Endothelial cell of umbilical vein (primary cell): ENCODE measurements around the gene MAPK8IP3. TPM values are rescaled to one million over a fixed set of nuclear protein-coding genes. Genes with fewer than 3 reads are reported as not detected.

Experiments used
- BruUV-seq: library from RNA; stranded (reverse); fragments of 400-500 nt; replicated peaks from 2 replicates; lab custom pipeline; 2021; lab: Mats Ljungman, UMichigan
- CTCF ChIA-PET: fragments of 300-600, 350-600 bp; sonication (Branson Sonifier 250); formaldehyde crosslinking; loops from one replicate; lab custom pipeline; 2021; ENCODE audit warnings: antibody characterized with exemption, inconsistent platforms; lab: Charles Lee
- POLR2A ChIA-PET: fragments of 300-600, 350-600 bp; sonication (Branson Sonifier 250); formaldehyde crosslinking; loops from one replicate; lab custom pipeline; 2021; ENCODE audit warnings: antibody characterized with exemption, inconsistent platforms; lab: Charles Lee
- DNase-seq: peaks from one replicate; pipeline ENCODE4 v3.0.0-alpha.2; 2011; ENCODE audit warnings: low read depth, low spot score
- FAIRE-seq: peaks from 2 replicates; lab custom pipeline; 2011; peaks lifted over from hg19 to GRCh38; lab: Jason Lieb, UNC
- H2AFZ ChIP-seq: 2 replicates; pipeline ENCODE4 v1.6.0; 2012; ENCODE audit warnings: low read depth, low read length, control low read depth, inconsistent platforms
- H3K27ac ChIP-seq: 2 replicates; pipeline ENCODE4 v1.5.1; 2011; ENCODE audit warnings: low read depth, mild to moderate bottlenecking, control low read depth, low read length, moderate library complexity; ENCODE audit not compliant: insufficient read depth
- H3K27me3 ChIP-seq, 2 experiments: 2 replicates each; pipeline versions ENCODE4 v1.6.0 to v1.6.1; 2011; ENCODE audit warnings: low read length in 2 of 2, mixed read lengths in 1 of 2; ENCODE audit not compliant: control insufficient read depth in 2 of 2, insufficient read depth in 2 of 2
- H3K36me3 ChIP-seq, 2 experiments: 2 replicates in 1 of 2; 3 replicates in 1 of 2; pipeline ENCODE4 v1.5.1; 2011; ENCODE audit warnings: low read length in 2 of 2, mild to moderate bottlenecking in 1 of 2, moderate library complexity in 1 of 2; ENCODE audit not compliant: control insufficient read depth in 2 of 2, insufficient read depth in 2 of 2; ENCODE audit errors: extremely low read depth in 1 of 2
- H3K4me1 ChIP-seq: 3 replicates; pipeline ENCODE4 v1.5.1; 2011; ENCODE audit warnings: mild to moderate bottlenecking, low read length; ENCODE audit not compliant: control insufficient read depth, insufficient read depth; ENCODE audit errors: extremely low read depth
- H3K4me2 ChIP-seq: 2 replicates; pipeline ENCODE4 v1.6.1; 2011; ENCODE audit warnings: low read length, control low read depth, mixed read lengths; ENCODE audit not compliant: insufficient read depth
- H3K4me3 ChIP-seq, 3 experiments: fragments of 200-600 bp in 1 of 3; sonication (generic), shearing (Covaris generic) in 1 of 3; replicated peaks in 1 of 3; 2 replicates each; pipeline ENCODE4 v1.5.1; 2011 to 2016; ENCODE audit warnings: control low read depth in 3 of 3, low read length in 3 of 3, mild to moderate bottlenecking in 2 of 3, inconsistent platforms in 1 of 3, low read depth in 1 of 3, moderate library complexity in 1 of 3; ENCODE audit not compliant: insufficient read depth in 1 of 3
- H3K79me2 ChIP-seq: 2 replicates; pipeline ENCODE4 v1.6.0; 2012; ENCODE audit warnings: low read length, inconsistent platforms; ENCODE audit not compliant: control insufficient read depth, insufficient read depth
- H3K9ac ChIP-seq: replicated peaks from 2 replicates; pipeline ENCODE3; 2011; ENCODE audit warnings: low read length, control low read depth; ENCODE audit not compliant: insufficient read depth; ENCODE audit errors: extremely low read depth
- H3K9me1 ChIP-seq: replicated peaks from 3 replicates; pipeline ENCODE4 v1.6.0; 2011; ENCODE audit warnings: mild to moderate bottlenecking, low read length; ENCODE audit not compliant: control insufficient read depth, insufficient read depth; ENCODE audit errors: extremely low read depth
- H3K9me3 ChIP-seq: replicated peaks from 2 replicates; pipeline ENCODE4 v1.5.1; 2012; ENCODE audit warnings: low read length, inconsistent platforms; ENCODE audit not compliant: control insufficient read depth, insufficient read depth
- H4K20me1 ChIP-seq: replicated peaks from 2 replicates; pipeline ENCODE3; 2011; ENCODE audit warnings: mild to moderate bottlenecking, low read length; ENCODE audit not compliant: control insufficient read depth, insufficient read depth; ENCODE audit errors: extremely low read depth
- FOS ChIP-seq: IDR thresholded peaks from 2 replicates; pipeline ENCODE4 v1.6.1; 2011; ENCODE audit warnings: mild to moderate bottlenecking, low read length, moderate library complexity, borderline replicate concordance; ENCODE audit not compliant: insufficient read depth
- GATA2 ChIP-seq: IDR thresholded peaks from 2 replicates; pipeline ENCODE4 v1.7.0; 2011; ENCODE audit warnings: low read depth, mild to moderate bottlenecking, moderate library complexity, mixed read lengths, low read length; ENCODE audit not compliant: insufficient read length, insufficient read depth
- JUN ChIP-seq: IDR thresholded peaks from 2 replicates; pipeline ENCODE4 v1.6.1; 2011; ENCODE audit warnings: borderline replicate concordance, low read depth; ENCODE audit not compliant: insufficient read length, insufficient read depth
- MYC ChIP-seq: IDR thresholded peaks from one replicate; pipeline ENCODE4 v1.6.1; 2011; ENCODE audit warnings: mild to moderate bottlenecking, low read depth, low read length
- POLR2A ChIP-seq: IDR thresholded peaks from 2 replicates; pipeline ENCODE4 v1.6.1; 2012; ENCODE audit warnings: low read depth, mild to moderate bottlenecking, control low read depth, low read length
- POLR2AphosphoS5 ChIP-seq: IDR thresholded peaks from 2 replicates; pipeline ENCODE4 v1.6.1; 2012; ENCODE audit warnings: low read depth, mild to moderate bottlenecking, control low read depth, low read length, moderate library complexity; ENCODE audit not compliant: insufficient read depth
- dilution Hi-C: fragments of 300-500 bp; cut with MboI; formaldehyde crosslinking; loops from one replicate; pipeline ENCODE4 v1.15.0; 2019; ENCODE audit warnings: low sequenced_read_pairs; ENCODE audit not compliant: extremely low pct_ligation_motif_present
- intact Hi-C: fragments of 100-400 bp; cut with micrococcal nuclease; formaldehyde crosslinking; loops from one replicate; pipeline ENCODE4 v1.10.0; 2022
- polyA plus RNA-seq, 4 experiments: library from polyadenylated mRNA; depleted of rRNA in 3 of 4; stranded (reverse) in 3 of 4; unstranded in 1 of 4; fragments of >200 nt; gene quantifications; 2 replicates each; pipeline versions ENCODE4 v1.2.1 to v1.2.3, GENCODE V29; 2011 to 2012; ENCODE audit warnings: missing spikeins in 1 of 4
- total RNA-seq: library from RNA; stranded (reverse); gene quantifications from 2 replicates; pipeline ENCODE4 v1.2.3, GENCODE V29; 2021
- TF ChIP-seq, protein P1 (sequence below), 2 donors: IDR thresholded peaks; 1 replicate in 1 of 2; 2 replicates in 1 of 2; pipeline ENCODE4 v1.5.1; 2011; ENCODE audit warnings: low read length in 2 of 2, mild to moderate bottlenecking in 2 of 2, moderate library complexity in 2 of 2, control low read depth in 1 of 2, inconsistent platforms in 1 of 2, low read depth in 1 of 2; ENCODE audit not compliant: insufficient read depth in 1 of 2; ENCODE audit errors: extremely low read depth in 1 of 2
- TF ChIP-seq, protein P2 (sequence below): IDR thresholded peaks from 2 replicates; pipeline ENCODE4 v1.6.1; 2011; ENCODE audit not compliant: insufficient read depth, insufficient read length

Gene MAPK8IP3
- total and polyA plus RNA-seq, 2 donors (not counting 3 experiments of a cell fraction or from before 2014, with no cell fraction given) = 40.7 to 92.2 TPM

DNA sequence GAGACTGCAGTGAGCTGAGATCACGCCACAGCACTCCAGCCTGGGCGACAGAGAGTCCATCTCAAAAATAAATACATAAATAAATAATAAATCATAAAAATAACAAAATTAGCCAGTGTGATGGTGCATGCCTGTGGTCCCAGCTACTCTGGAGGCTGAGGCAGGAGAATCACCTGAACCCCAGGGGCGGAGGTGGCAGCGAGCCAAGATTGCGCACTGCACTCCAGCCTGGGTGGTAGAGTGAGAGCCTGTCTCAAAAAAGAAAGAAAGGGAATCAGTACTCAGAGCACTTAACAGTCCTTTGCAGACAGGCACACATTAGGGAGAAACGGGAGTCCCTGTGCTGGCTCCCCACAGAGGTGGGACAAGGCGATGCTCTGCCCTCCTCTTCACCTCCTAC is 25.1 kb downstream of the MAPK8IP3 start:
- no peaks in the 10 kb centered on the region for H4K20me1 ChIP-seq
- H3K27ac ChIP-seq = no peak overlapping the region
- H3K4me3 ChIP-seq = no peak overlapping the region
- no peaks in the 10 kb centered on the region for H3K9me1 ChIP-seq
- H3K27me3 ChIP-seq = no peaks in the 10 kb centered on the region
- H3K9me3 ChIP-seq = no peaks in the 10 kb centered on the region
- no TSS peak for BruUV-seq
- DNase-seq (no peak), FAIRE-seq (no peak)
- TF ChIP-seq, protein P1, sequence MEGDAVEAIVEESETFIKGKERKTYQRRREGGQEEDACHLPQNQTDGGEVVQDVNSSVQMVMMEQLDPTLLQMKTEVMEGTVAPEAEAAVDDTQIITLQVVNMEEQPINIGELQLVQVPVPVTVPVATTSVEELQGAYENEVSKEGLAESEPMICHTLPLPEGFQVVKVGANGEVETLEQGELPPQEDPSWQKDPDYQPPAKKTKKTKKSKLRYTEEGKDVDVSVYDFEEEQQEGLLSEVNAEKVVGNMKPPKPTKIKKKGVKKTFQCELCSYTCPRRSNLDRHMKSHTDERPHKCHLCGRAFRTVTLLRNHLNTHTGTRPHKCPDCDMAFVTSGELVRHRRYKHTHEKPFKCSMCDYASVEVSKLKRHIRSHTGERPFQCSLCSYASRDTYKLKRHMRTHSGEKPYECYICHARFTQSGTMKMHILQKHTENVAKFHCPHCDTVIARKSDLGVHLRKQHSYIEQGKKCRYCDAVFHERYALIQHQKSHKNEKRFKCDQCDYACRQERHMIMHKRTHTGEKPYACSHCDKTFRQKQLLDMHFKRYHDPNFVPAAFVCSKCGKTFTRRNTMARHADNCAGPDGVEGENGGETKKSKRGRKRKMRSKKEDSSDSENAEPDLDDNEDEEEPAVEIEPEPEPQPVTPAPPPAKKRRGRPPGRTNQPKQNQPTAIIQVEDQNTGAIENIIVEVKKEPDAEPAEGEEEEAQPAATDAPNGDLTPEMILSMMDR (IDR thresholded peaks at IDR 0.05; ENCODE audit: extremely low read depth in 1 of 2, insufficient read depth in 1 of 2, low read depth in 1 of 2, low read length in 2 of 2) = no peak
- TF ChIP-seq MYC (no peak), POLR2A (no peak), JUN (no peak), POLR2AphosphoS5 (no peak), GATA2 (no peak), FOS (no peak)
- TF ChIP-seq, protein P2, sequence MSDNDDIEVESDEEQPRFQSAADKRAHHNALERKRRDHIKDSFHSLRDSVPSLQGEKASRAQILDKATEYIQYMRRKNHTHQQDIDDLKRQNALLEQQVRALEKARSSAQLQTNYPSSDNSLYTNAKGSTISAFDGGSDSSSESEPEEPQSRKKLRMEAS = no peak
- H3K4me1 ChIP-seq = no peaks in the 10 kb centered on the region
- H2AFZ ChIP-seq = no peak overlapping the region
- peaks cover 1% of the 10 kb centered on the region for H3K79me2 ChIP-seq
- intact Hi-C loops (no loop called here), dilution Hi-C loops (no loop called here)
- CTCF ChIA-PET = interaction anchor here (0.6 kb wide), 1 partner anchor 40 kb away, joined by 3 read pairs; no protein-coding TSS in a partner anchor
- no peak overlapping the region for H3K4me2 ChIP-seq
- POLR2A ChIA-PET = no interaction called here
- H3K9ac ChIP-seq = no peak overlapping the region
- peaks cover under 1 to 47% of the 10 kb centered on the region in 2 experiments for H3K36me3 ChIP-seq
